OCI-LY7 (cell line): Measurements from ENCODE around the gene CHMP1B.

Experiments
- CTCF ChIP-seq: fragments of 200-600 bp; sonication (generic); conservative IDR thresholded peaks from 2 replicates; pipeline ENCODE4 v1.5.1; 2014; ENCODE audit warnings: mild to moderate bottlenecking, antibody characterized with exemption, low read length, moderate library complexity, mixed read lengths
- EZH2phosphoT487 ChIP-seq: fragments of 200-600 bp; sonication (generic); IDR thresholded peaks from 2 replicates; pipeline ENCODE4 v1.6.1; 2018; ENCODE audit warnings: low read depth, borderline replicate concordance, mild to moderate bottlenecking, mixed run types, antibody characterized with exemption, low read length, moderate library complexity, mixed read lengths

GRCh38 chr18:11818486-11819203, 32.6 kb upstream of the CHMP1B start:
- no peak for TF ChIP-seq EZH2phosphoT487
- no peak for TF ChIP-seq CTCF
